ENCODE measurements around the gene MEIOSIN.
A peak's percentile ranks its signal among the peaks of the same experiment; 100 is the strongest.
"Not testable (repeated sequence)": the region's sequence is repeated elsewhere in the genome, so short reads cannot be mapped to it uniquely, and the experiment has no call there.

The MEIOSIN gene

DNA sequence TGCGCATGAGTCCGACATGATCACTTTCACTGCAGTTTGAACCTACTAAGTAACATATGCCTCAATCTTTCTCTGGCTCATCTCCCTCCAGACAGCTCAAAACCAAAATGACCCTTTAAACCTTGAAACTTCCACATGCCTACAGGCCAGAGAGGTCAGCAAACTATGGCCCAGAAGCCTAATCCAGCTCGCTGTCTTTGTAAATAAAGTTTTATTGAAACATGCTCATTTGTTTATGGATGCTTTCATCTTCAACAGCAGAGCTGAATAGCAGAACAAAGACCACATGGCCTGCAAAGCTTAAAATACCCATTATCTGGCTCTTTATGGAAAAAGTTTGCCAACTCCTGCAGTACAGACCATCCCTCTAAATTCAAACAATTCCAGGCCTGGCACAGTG, 18.1 kb upstream of the MEIOSIN start:
- Mint-ChIP-seq H3K27ac (no peak overlapping the region), H3K27me3 (no peaks in the 10 kb centered on the region), H3K4me1 (peaks cover 58% of the 10 kb centered on the region), H3K4me3 (no peak overlapping the region), H3K9me3 (no peaks in the 10 kb centered on the region)
- no peak for DNase-seq
- ATAC-seq, result no peak

DNA sequence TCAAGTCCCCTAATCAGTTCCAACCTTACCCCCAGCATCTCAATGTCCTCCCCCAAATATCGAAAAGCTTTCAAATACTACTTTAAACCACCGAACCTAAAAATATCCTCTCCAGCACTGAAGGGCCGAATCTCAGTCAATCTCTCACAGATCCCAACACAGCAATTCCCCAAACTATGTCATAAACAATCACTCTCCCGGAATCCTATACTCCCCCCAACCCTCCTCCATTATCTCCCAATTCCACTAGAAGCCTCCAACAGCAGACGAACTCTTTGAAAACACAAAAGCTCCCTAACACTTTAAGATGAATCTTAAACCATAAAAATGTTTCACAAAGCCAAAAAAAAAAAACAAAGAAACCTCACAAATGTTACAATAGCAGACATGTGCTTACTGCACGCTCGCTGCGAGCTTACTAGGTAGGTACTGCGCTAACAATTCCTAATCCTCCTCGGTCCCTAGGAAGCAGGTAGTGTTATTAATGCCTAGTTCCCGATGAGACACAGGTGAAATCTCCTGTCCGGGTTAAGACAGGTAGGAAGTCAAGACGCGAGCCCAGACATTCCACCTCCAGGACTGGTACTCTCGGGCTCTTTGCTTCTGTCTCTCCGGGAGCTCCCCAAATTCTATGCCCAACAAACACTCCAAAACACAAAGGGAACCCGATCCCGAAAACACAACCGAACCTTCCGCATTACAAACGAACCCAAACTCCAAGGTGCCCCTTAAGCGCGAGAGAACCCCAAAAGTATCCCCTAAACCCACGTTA, 16.7 kb upstream of the MEIOSIN start:
- Mint-ChIP-seq H3K27me3 (no peaks in the 10 kb centered on the region), H3K4me1 (peaks cover 46% of the 10 kb centered on the region), H3K9me3 (no peaks in the 10 kb centered on the region), H3K27ac (peak overlapping the region; percentile 96 to 98), H3K4me3 (peak overlapping the region; percentile 99)
- ATAC-seq (no peak), DNase-seq (peak in 1 of 2 donors; percentile 29)

DNA sequence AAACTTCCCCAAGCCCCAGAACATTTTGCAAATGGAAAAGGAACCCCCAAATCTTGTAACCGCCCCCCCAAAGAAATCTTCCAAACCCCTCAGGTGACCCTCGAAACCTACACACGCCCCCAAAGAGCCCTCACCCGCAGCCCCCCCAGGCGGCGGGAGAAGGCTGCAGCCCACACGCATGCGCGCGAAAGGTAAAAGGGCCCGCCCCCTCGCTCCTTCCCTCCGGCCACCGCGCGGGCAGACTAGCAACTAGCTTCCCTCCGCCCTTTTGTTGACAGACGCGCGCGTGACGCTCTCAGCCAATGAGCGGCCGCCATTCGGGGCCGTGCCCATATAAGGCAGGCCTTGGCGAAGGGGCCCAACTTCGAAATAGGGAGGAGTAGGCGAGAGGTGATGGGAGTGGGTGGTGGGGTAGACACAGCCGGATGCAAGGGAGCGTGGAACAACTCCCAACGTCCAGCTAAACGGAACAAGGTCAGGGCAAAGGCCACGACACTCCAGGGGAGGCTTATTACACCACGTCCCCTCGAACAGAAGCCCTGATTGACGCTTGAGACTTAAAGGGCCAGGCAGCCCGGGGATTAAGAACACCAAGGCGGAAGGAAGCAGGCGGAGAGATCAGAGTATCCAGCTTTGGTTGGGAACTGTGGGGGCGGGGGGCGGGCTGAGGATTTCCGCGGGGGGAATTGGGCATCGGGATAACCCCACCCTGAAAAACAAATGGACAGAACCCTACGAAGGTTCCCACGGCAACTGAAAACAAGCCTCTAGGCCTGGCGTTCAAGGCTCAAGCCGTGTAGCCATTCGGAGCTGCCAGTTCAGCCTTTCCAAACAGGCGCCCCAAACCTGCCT, 15.9 kb upstream of the MEIOSIN start:
- Mint-ChIP-seq H3K27me3 (no peaks in the 10 kb centered on the region), H3K9me3 (no peaks in the 10 kb centered on the region), H3K4me1 (peaks cover 53% of the 10 kb centered on the region), H3K4me3 (peak overlapping the region; percentile 99), H3K27ac (peak overlapping the region; percentile 96 to 98)
- ATAC-seq (peak; percentile 98), DNase-seq (peak; percentile 98 to 100)

DNA sequence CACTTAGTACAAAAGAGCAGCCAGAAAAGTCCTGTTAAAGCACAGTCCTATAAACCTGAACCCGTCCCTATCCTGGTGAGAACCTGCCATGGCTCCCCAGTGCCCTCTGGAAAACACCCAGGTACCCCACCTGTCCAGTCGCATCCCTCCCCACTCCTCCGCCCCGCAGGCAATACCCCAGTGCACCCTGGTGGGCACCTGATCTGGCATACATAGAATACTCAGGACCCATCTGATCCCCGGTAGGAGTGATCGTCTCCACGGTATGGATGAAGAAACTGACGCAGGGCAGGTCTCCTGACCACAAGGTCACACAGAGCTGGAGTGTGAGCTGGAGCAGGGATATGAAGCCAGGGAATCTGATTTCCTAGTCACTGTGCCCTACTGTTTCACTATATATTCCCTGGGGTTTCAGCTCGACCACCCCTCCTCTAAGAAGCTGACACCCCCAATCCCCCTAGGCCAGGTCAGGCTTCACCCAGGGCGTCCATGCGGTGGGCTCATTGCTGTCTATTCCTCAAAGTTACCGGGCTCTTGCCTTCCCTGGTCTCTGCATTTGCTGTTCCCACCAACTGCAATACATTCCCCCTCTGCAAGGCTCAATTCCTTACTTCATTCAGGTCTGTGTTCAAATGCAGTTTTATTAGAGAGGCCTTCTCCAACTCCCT, 15.1 kb upstream of the MEIOSIN start:
- peaks cover 61% of the 10 kb centered on the region for H3K4me1 Mint-ChIP-seq

DNA sequence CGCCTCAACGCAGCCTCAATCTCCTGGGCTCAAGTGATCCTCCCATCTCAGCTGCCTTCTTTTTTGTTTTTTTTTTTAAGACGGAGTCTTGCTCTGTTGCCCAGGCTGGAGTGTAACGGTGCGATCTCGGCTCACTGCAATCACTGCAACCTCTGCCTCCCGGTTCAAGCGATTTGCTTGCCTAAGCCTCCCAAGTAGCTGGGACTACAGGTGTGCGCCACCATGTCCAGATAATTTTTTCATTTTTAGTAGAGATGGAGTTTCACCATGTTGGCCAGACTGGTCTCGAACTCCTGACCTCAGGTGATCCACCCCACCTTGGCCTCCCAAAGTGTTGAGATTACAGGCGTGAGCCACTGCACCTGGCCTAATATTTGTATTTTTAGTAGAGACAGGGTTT, 13.2 kb upstream of the MEIOSIN start:
- H3K27ac Mint-ChIP-seq, H3K9me3 Mint-ChIP-seq, DNase-seq, ATAC-seq, H3K27me3 Mint-ChIP-seq: not testable (repeated sequence)
- Mint-ChIP-seq H3K4me1 (peaks cover 59% of the 10 kb centered on the region), H3K4me3 (peak overlapping the region in 1 of 2 donors; percentile 22)

More for the DNA sequence above, 15.1 kb upstream of the MEIOSIN start:
- Mint-ChIP-seq H3K9me3 (no peaks in the 10 kb centered on the region), H3K27me3 (no peaks in the 10 kb centered on the region), H3K27ac (peak overlapping the region; percentile 36 to 88), H3K4me3 (peak overlapping the region; percentile 99)
- DNase-seq (no peak), ATAC-seq (no peak)

DNA sequence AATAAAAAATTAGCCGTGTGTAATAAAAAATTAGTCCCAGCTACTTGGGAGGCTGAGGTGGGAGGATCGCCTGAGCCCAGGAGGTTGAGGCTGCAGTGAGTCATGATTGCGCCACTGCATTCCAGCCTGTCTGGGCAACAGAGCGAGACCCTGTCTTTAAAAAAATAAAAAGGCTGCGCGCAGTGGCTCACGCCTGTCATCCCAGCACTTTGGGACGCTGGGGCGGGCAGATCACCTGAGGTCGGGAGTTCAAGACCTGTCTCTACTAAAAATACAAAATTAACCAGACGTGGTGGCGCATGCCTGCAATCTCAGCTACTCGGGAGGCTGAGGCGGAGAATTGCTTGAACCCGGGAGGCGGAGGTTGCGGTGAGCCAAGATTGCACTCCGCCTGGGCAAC, 4.6 kb upstream of the MEIOSIN start:
- H3K9me3 Mint-ChIP-seq, H3K27me3 Mint-ChIP-seq, ATAC-seq, H3K27ac Mint-ChIP-seq, DNase-seq: not testable (repeated sequence)
- H3K4me1 Mint-ChIP-seq, result peaks cover 50% of the 10 kb centered on the region
- peak overlapping the region; percentile 27 to 56 for H3K4me3 Mint-ChIP-seq

DNA sequence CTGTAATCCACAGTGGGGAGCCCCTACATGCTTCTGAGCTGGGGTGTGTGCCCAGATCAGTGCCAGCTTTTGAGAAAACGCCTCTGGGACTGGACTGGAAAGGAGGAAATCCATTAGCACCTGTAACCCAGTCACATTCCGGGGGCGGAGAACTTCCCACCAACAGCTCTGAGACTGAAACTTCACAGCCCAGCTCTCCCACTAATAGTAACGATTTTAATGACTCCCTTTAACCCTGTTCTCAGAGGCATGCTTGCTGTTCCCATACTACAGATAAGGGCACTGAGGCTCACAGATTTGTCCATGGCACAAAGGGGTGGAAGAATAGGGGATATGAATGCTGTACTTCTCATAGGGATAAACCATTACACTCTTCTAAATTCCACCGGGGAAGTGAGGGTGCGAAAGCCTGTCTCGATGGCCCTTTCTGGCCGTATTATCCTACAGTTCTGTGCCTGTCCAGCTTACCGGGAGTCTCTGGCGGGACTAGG, 3.4 kb upstream of the MEIOSIN start:
- H3K9me3 Mint-ChIP-seq, result no peaks in the 10 kb centered on the region
- H3K4me1 Mint-ChIP-seq, result peaks cover 44% of the 10 kb centered on the region
- H3K4me3 Mint-ChIP-seq, result peak overlapping the region; percentile 94 to 98
- ATAC-seq (no peak), DNase-seq (no peak)
- peak overlapping the region; percentile 94 to 97 for H3K27ac Mint-ChIP-seq
- no peaks in the 10 kb centered on the region for H3K27me3 Mint-ChIP-seq

DNA sequence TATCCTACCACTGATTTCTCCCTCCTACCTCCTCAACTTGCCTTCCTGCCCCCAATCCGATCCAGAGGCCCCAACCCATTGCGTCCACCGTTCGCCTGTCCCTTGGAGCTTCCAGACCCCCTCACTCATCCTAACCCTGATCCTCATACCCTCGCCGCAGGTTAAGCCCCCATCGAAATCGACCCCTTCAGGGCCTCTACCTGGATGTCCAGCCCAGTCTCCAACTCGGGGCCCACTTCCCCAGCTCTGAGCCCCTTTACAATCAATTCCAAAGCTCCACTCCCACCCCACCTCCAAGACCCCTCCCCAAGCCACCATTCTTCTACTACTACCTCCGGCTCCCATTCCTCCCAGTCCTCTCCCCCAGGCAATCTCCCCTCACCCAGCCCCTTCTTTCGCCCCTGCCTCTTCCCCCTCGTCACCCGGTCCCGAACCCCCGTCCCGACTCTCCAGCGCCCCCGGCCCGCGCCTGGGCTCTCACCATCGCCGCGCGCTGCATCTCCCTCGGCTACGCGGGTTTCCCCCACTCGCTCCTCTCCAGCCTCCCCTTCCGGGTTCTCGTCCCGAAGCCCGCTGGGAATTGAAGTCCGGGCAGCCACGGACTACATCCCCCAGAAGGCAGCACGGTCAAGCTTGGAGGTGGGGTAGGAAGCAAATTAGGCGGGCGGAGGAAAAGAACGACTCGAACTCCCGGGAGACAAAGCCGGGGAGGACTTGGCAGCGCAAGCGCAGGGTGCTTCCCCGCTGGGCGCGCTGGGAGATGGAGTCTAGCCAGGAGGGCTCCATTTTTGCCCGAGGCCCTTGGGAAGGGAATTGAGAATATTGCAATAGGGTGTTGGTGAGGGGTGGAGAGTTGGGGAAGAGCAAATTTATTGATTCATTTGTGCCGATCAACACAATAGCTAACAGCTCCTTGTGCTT, 2.6 kb upstream of the MEIOSIN start, which contains the start of gene FBXO46:
FBXO46 (minus strand) TSS at position 529 of the 921 bp plus-strand sequence. CDS start 17,401 bp downstream, outside the sequence.
- no peaks in the 10 kb centered on the region for H3K27me3 Mint-ChIP-seq
- peaks cover 44% of the 10 kb centered on the region for H3K4me1 Mint-ChIP-seq
- DNase-seq, result peak; percentile 85 to 94
- H3K4me3 Mint-ChIP-seq, result peak within 1 kb of the TSS; percentile 94 to 98
- peak within 1 kb of the TSS; percentile 94 to 97 for H3K27ac Mint-ChIP-seq
- H3K9me3 Mint-ChIP-seq, result no peaks in the 10 kb centered on the region
- ATAC-seq, result peak; percentile 99

DNA sequence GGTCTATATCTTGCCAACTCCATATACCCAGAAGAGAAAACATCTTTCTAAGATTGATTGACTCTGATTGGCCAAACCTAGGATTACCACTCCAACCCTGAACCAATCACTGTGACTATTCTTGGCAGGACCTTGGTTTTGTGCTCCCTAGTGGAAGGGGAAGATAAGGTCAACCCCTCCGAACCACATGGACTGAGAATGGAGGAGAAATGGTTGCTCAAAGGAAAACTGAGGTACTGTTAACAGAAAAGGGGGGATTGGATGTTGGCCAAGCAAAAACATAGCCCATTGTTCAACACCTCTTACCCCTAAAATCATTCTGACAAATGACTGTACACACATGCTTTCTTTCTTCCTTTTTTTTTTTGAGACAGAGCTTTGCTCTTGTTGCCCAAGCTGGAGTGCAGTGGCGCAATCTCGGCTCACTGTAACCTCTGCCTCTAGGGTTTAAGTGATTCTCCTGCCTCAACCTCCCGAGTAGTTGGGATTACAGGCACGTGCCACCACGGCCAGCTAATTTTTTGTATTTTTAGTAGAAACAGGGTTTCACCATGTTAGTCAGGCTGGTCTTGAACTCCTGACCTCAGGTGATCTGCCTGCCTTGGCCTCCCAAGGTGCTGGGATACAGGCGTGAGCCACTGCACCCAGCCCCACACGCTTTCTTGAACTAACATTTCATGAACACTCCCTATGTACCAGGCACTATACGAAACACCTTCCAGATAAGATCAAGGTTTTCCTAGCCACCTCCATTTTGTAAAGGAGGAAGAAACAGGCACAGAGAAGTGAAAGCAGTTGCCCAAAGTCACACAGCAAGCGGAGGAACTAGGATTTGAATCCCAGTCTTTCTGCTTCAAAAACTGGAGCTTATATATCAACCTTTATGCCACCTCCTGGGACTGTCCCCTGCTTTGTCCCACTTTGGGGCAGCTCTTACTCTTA, 6.5 kb downstream of the MEIOSIN start:
- ATAC-seq, result no peak
- peaks cover 4% of the 10 kb centered on the region for H3K27me3 Mint-ChIP-seq
- H3K4me1 Mint-ChIP-seq, result no peaks in the 10 kb centered on the region
- H3K9me3 Mint-ChIP-seq, result no peaks in the 10 kb centered on the region
- DNase-seq, result no peak
- no peak overlapping the region for H3K4me3 Mint-ChIP-seq
- peak overlapping the region in 1 of 2 donors; percentile 52 for H3K27ac Mint-ChIP-seq

DNA sequence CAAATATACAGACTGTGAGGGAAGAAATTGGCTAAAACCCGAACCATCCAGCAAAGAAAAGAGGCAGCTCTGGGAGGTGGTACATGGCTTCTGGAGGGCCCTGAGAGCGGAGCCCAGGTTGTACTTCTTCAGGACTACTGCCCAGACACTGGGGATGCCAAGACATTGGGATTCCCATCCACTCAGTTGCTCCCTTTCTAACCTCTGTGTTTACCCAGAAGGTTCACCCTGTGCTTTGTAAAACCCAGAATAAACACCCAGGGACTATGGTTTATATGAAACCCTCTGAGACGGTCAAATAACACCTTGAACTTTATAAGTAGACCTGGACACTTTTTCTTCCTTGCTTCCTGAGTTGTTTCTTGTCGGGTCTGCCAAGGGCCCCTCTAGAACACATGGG, 9.7 kb downstream of the MEIOSIN start:
- Mint-ChIP-seq H3K27ac (no peak overlapping the region), H3K9me3 (no peaks in the 10 kb centered on the region), H3K27me3 (peaks cover 19% of the 10 kb centered on the region), H3K4me3 (no peak overlapping the region), H3K4me1 (no peaks in the 10 kb centered on the region)
- ATAC-seq (no peak), DNase-seq (no peak)

DNA sequence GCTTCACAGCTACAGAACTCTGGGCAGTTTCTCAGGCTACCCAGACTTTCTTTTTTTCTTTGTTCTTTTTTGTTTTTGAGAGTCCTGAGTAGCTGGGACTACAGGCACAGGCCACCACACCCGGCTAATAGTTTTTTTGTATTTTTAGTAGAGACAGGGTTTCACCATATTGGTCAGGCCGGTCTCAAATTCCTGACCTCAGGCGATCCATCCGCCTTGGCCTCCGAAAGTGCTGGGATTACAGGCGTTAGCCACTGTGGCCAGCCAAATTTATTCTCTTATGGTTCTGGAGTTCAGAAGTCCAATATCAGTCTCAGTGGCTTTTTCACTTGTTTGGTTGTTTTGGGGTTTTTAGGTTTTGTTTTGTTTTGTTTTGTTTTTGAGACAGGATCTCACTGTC, 12.4 kb downstream of the MEIOSIN start:
- DNase-seq, result no peak
- no peak for ATAC-seq
- no peaks in the 10 kb centered on the region for H3K9me3 Mint-ChIP-seq
- no peak overlapping the region for H3K27ac Mint-ChIP-seq
- H3K27me3 Mint-ChIP-seq, result peaks cover 19% of the 10 kb centered on the region
- H3K4me3 Mint-ChIP-seq, result no peak overlapping the region
- no peaks in the 10 kb centered on the region for H3K4me1 Mint-ChIP-seq

DNA sequence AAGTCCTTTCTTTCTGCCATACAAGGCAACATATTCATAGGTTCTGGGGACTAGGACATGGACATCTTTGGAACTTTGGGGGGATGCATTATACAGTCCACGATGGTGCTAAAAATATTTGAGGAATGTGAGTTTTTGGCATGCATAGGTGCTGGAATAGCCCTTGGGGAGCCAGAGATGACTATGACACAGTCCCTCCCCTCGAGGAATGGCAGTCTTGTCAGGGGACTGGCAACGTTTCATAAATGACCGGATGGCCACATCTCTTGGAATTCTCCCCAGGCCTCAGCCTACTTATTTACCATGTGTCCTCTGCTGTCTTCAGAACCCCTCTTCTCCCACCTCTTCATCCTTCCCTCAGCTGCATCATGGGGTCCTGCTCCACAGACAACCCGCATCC, 13.6 kb downstream of the MEIOSIN start:
- Mint-ChIP-seq H3K4me1 (no peaks in the 10 kb centered on the region), H3K4me3 (no peak overlapping the region), H3K27me3 (peaks cover 19% of the 10 kb centered on the region)

DNA sequence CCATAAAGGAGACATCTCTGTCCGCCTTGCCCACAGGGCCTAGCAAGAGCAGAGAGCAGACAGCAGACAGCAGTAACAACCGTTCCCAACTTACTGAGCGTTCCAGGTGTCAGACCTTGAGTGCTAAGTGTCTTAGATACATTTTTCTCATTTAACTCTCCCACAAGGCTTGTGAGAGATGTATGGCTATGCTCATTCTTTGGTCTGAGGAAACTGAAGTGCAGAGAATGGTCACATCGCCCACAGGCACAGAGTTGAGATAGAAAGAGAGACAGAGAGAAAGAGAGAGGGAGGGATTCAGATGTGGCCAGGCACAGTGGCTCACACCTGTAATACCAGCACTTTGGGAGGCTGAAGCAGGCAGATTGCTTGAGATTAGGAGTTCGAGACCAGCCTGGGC, 14.3 kb downstream of the MEIOSIN start:
- ATAC-seq (no peak), DNase-seq (no peak)
- no peak overlapping the region for H3K4me3 Mint-ChIP-seq
- peak overlapping the region in 1 of 2 donors; percentile 13 for H3K27ac Mint-ChIP-seq
- H3K9me3 Mint-ChIP-seq, result no peaks in the 10 kb centered on the region
- no peaks in the 10 kb centered on the region for H3K4me1 Mint-ChIP-seq
- H3K27me3 Mint-ChIP-seq, result peaks cover 19% of the 10 kb centered on the region

More for the DNA sequence above, 13.6 kb downstream of the MEIOSIN start:
- Mint-ChIP-seq H3K27ac (no peak overlapping the region), H3K9me3 (no peaks in the 10 kb centered on the region)
- ATAC-seq (no peak), DNase-seq (no peak)

DNA sequence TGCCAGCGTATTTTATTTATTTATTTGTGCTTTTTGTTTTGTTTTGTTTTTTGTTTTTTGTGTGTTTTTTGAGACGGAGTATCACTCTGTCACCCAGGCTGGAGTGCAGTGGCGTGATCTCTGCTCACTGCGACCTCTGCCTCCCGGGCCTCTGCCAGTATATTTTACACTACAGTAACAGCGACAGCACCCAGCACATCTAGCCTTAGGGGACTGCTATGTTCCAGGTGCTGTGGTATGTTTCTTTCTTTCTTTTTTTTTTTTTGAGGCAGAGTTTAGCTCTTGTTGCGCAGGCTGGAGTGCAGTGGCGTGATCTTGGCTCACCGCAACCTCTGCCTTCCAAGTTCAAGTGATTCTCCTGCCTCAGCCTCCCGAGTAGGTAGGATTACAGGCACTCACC, 18.2 kb downstream of the MEIOSIN start:
- DNase-seq, ATAC-seq, H3K9me3 Mint-ChIP-seq, H3K4me3 Mint-ChIP-seq, H3K4me1 Mint-ChIP-seq, H3K27ac Mint-ChIP-seq: not testable (repeated sequence)
- peaks cover 11% of the 10 kb centered on the region for H3K27me3 Mint-ChIP-seq
